ENCODE measurements around the gene RNASE13. TPM values are rescaled to one million over a fixed set of nuclear protein-coding genes. Genes with fewer than 3 reads are reported as not detected.

RNASE13 gene
- total and polyA plus RNA-seq, 2 donors = not detected

DNA sequence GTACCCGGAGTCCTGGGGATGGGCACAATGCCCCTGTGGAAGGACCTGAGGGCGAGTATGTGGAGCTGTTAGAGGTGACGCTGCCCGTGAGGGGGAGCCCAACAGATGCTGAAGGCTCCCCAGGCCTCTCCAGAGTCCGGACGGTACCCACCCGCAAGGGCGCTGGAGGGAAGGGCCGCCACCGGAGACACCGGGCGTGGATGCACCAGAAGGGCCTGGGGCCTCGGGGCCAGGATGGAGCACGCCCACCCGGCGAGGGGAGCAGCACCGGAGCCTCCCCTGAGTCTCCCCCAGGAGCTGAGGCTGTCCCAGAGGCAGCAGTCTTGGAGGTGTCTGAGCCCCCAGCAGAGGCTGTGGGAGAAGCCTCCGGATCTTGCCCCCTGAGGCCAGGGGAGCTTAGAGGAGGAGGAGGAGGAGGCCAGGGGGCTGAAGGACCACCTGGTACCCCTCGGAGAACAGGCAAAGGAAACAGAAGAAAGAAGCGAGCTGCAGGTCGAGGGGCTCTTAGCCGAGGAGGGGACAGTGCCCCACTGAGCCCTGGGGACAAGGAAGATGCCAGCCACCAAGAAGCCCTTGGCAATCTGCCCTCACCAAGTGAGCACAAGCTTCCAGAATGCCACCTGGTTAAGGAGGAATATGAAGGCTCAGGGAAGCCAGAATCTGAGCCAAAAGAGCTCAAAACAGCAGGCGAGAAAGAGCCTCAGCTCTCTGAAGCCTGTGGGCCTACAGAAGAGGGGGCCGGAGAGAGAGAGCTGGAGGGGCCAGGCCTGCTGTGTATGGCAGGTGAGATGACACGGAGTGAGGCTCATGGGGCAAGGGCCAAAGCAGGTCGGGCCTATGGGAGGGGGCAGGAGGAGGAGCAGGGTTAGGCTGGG, 40.0 kb upstream of the RNASE13 start:
- Histone ChIP-seq H3K36me3 (ENCODE audit: control insufficient read depth in 2 of 2, insufficient read depth in 2 of 2, low read length in 1 of 2) (no peaks in the 10 kb centered on the region), H3K9me3 (ENCODE audit: control insufficient read depth in 2 of 2, insufficient read depth in 1 of 2, low read length in 1 of 2) (peaks cover 1 to 6% of the 10 kb centered on the region in 2 donors), H3K27ac (ENCODE audit: low read depth in 1 of 2, low read length in 1 of 2) (no peak overlapping the region), H3K4me3 (ENCODE audit: low read length in 2 of 2) (no peak overlapping the region), H3K27me3 (ENCODE audit: control insufficient read depth in 2 of 2, insufficient read depth in 1 of 2, low read length in 1 of 2) (peaks cover 35 to 51% of the 10 kb centered on the region in 2 donors), H3K4me1 (ENCODE audit: control insufficient read depth in 2 of 2, insufficient read depth in 2 of 2, low read length in 2 of 2) (peaks cover 12 to 23% of the 10 kb centered on the region in 2 donors)
- WGBS = 97% methylated on average over 26 of the region's 26 CpGs
- DNase-seq (ENCODE audit: low read depth in 6 of 9, low spot score in 9 of 9) = no peak

DNA sequence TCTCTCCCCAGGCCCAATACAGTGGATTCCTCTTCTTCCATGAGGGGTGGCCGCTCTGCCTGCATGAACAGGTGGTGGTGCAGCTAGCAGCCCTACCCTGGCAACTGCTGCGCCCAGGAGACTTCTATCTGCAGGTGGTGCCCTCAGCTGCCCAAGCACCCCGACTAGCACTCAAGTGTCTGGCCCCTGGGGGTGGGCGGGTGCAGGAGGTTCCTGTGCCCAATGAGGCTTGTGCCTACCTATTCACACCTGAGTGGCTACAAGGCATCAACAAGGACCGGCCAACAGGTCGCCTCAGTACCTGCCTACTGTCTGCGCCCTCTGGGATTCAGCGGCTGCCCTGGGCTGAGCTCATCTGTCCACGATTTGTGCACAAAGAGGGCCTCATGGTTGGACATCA, 39.3 kb upstream of the RNASE13 start:
- no peak for DNase-seq (ENCODE audit: low read depth in 6 of 9, low spot score in 9 of 9)
- peaks cover 42 to 58% of the 10 kb centered on the region in 2 donors for H3K27me3 ChIP-seq (ENCODE audit: control insufficient read depth in 2 of 2, insufficient read depth in 1 of 2, low read length in 1 of 2)
- peaks cover 1 to 6% of the 10 kb centered on the region in 2 donors for H3K9me3 ChIP-seq (ENCODE audit: control insufficient read depth in 2 of 2, insufficient read depth in 1 of 2, low read length in 1 of 2)
- no peak overlapping the region for H3K27ac ChIP-seq (ENCODE audit: low read depth in 1 of 2, low read length in 1 of 2)
- H3K4me1 ChIP-seq (ENCODE audit: control insufficient read depth in 2 of 2, insufficient read depth in 2 of 2, low read length in 2 of 2) = peaks cover 15 to 29% of the 10 kb centered on the region in 2 donors
- H3K36me3 ChIP-seq (ENCODE audit: control insufficient read depth in 2 of 2, insufficient read depth in 2 of 2, low read length in 1 of 2) = no peaks in the 10 kb centered on the region
- H3K4me3 ChIP-seq (ENCODE audit: low read length in 2 of 2) = no peak overlapping the region
- 94% methylated on average over 9 of the region's 9 CpGs for WGBS

DNA sequence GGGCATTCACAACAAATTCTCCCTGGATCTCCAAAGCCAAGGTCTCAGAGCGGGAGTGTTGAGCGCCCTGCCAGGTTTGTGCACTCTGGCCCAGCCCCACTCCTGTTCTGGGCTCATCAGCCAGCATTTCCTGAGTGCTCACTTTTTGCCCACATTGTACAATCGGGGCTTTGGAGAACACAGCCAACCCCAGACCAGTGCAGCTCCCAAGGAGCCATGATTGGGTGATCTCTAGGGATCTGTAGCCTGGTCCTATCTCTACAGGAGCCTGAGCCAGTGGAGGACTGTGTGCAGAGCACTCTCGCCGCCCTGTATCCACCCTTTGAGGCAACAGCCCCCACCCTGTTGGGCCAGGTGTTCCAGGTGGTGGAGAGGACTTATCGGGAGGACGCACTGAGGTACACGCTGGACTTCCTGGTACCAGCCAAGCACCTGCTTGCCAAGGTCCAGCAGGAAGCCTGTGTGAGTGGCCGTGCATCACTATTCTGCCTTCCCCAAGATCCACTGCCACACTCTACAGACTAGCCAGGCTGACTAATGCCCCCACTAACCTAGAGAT, 38.3 kb upstream of the RNASE13 start:
- peaks cover 50 to 62% of the 10 kb centered on the region in 2 donors for H3K27me3 ChIP-seq (ENCODE audit: control insufficient read depth in 2 of 2, insufficient read depth in 1 of 2, low read length in 1 of 2)
- H3K36me3 ChIP-seq (ENCODE audit: control insufficient read depth in 2 of 2, insufficient read depth in 2 of 2, low read length in 1 of 2) = no peaks in the 10 kb centered on the region
- no peak overlapping the region for H3K4me3 ChIP-seq (ENCODE audit: low read length in 2 of 2)
- WGBS = 88% methylated on average over 9 of the region's 9 CpGs
- H3K27ac ChIP-seq (ENCODE audit: low read depth in 1 of 2, low read length in 1 of 2) = no peak overlapping the region
- H3K9me3 ChIP-seq (ENCODE audit: control insufficient read depth in 2 of 2, insufficient read depth in 1 of 2, low read length in 1 of 2) = peaks cover 1 to 6% of the 10 kb centered on the region in 2 donors
- peaks cover 15 to 34% of the 10 kb centered on the region in 2 donors for H3K4me1 ChIP-seq (ENCODE audit: control insufficient read depth in 2 of 2, insufficient read depth in 2 of 2, low read length in 2 of 2)
- DNase-seq (ENCODE audit: low read depth in 6 of 9, low spot score in 9 of 9) = no peak

DNA sequence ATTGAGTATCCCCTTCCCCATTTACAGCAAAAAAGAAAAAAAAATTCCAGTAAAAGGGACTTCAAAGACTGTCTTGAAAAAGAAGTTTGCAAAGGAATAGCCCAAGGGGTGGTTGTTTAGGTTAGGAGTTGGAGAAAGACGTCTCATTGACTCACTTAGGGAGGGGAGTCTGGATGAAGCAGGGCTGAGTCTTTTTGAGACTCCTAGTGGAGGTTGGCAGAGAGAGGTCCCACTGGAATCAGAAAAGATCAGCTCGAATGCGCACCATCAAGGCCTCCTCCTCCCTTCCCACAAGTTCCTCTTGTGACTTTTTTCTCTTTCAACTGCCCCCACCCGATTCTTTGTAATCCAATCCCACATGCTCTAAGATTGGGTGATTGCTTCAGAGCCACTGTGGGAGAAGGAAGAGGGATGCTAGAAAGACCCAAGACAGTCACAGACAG, 37.4 kb upstream of the RNASE13 start:
- Histone ChIP-seq H3K4me1 (ENCODE audit: control insufficient read depth in 2 of 2, insufficient read depth in 2 of 2, low read length in 2 of 2) (peaks cover 15 to 34% of the 10 kb centered on the region in 2 donors), H3K4me3 (ENCODE audit: low read length in 2 of 2) (no peak overlapping the region), H3K36me3 (ENCODE audit: control insufficient read depth in 2 of 2, insufficient read depth in 2 of 2, low read length in 1 of 2) (no peaks in the 10 kb centered on the region), H3K9me3 (ENCODE audit: control insufficient read depth in 2 of 2, insufficient read depth in 1 of 2, low read length in 1 of 2) (peaks cover 1 to 6% of the 10 kb centered on the region in 2 donors), H3K27me3 (ENCODE audit: control insufficient read depth in 2 of 2, insufficient read depth in 1 of 2, low read length in 1 of 2) (peaks cover 56 to 70% of the 10 kb centered on the region in 2 donors), H3K27ac (ENCODE audit: low read depth in 1 of 2, low read length in 1 of 2) (no peak overlapping the region)
- DNase-seq (ENCODE audit: low read depth in 6 of 9, low spot score in 9 of 9) = no peak
- WGBS = 8% methylated on average over 4 of the region's 4 CpGs

DNA sequence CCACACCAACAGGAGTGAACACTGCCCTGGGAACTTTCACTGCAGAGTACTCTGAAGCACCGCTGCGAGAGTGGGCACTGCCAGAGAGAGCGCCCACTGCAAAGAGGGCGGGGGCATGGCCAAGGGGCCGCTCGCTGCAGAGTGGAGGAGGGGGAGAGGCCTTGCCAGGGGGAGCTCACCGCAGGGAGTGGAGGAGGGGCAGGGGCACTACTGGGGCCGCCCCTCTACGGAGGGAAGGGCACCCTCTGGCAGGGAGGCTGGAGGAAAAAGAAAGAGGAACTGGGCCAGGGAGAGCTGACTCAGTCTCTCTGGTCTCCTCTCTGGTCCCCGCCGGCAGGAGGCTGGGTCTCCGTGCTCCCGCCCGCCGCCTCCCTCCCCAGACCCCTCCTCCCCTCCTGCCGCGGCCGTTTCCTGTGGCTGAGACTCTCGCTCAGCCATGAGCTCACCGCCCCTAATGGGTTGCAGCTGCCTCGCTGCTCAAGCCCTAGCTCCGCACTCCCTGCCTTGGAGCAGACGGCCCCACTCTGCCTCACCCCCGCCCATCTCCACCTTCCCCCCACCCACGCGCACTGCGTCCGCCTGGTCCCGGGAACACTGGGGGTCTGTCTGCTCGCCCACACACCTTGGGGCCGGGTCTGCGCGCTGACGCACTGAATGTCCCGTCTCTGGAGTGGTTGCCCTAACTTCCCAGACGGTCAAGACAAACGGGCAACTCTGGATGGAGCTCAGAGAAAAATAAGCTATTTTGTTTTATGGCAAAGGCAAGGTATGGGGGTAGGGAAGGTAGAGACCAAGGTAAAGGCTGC, 36.8 kb upstream of the RNASE13 start:
- H3K27me3 ChIP-seq (ENCODE audit: control insufficient read depth in 2 of 2, insufficient read depth in 1 of 2, low read length in 1 of 2) = peaks cover 56 to 76% of the 10 kb centered on the region in 2 donors

DNA sequence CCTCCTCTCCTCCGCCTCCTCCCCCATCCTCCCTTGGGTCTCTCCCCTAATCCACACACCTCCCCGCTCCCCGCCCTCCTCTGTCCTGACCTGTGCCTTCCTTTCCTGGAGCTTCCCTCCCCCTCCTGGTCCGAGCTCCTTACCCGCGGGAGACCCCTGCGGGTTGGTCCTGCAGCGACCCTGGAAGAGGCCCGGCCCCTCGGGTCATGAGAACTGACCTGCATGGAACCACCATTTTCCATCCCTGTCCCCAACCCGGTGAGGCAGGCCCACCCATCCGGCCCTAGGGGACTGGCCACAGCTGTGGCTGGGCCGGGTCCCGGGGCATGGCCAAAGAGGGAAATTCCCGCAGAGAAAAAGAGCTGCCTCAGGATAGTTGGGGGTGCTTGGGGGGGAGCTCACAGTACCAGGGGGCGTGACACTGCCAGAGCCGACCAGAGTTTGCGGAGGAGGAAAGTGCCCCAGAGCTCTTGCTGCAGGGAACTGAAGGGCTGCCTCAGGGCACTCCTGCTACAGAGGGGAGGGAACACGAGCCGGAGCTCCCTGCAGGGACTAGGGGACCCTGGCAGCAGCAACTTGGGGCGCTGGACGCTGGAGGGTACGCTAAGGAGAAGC, 36.1 kb upstream of the RNASE13 start:
- H3K4me1 ChIP-seq (ENCODE audit: control insufficient read depth in 2 of 2, insufficient read depth in 2 of 2, low read length in 2 of 2) = peaks cover 15 to 34% of the 10 kb centered on the region in 2 donors

More for the DNA sequence above, 36.8 kb upstream of the RNASE13 start:
- H3K4me3 ChIP-seq (ENCODE audit: low read length in 2 of 2) = peak overlapping the region; percentile 35 to 48
- peak in 4 of 9 donors; percentile 35 to 65 (median 46) for DNase-seq (ENCODE audit: low read depth in 6 of 9, low spot score in 9 of 9)
- H3K4me1 ChIP-seq (ENCODE audit: control insufficient read depth in 2 of 2, insufficient read depth in 2 of 2, low read length in 2 of 2) = peaks cover 15 to 34% of the 10 kb centered on the region in 2 donors
- peak overlapping the region; percentile 60 to 68 for H3K27ac ChIP-seq (ENCODE audit: low read depth in 1 of 2, low read length in 1 of 2)
- no peaks in the 10 kb centered on the region for H3K36me3 ChIP-seq (ENCODE audit: control insufficient read depth in 2 of 2, insufficient read depth in 2 of 2, low read length in 1 of 2)
- WGBS = 1% methylated on average over 37 of the region's 37 CpGs
- peaks cover 1 to 6% of the 10 kb centered on the region in 2 donors for H3K9me3 ChIP-seq (ENCODE audit: control insufficient read depth in 2 of 2, insufficient read depth in 1 of 2, low read length in 1 of 2)

DNA sequence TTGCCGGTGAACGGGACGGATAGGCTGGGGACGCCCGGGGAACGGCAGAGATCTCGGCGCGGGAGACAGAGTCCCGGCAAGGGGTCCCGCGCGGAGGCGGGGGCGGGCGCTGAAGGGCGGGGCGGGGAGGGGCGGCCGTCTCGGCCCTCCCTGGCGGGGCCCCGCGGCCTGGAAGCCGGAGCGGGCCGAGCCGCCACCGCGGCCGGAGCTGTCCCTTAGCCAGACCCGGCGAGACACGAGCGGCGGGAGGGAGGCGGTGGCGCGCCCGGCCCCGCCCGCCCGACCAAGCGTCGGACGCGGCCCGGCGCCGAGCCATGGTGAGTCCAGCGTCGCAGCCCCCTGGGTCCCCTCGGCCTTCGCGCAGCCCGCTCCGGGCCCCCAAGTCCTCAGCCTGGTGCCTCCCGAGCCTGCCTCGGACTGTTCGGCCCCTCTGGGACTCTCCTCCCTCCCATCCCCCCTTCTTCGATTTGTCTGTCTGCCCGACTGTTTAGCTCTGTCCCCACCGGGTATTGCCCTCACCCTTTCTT, 35.5 kb upstream of the RNASE13 start, which contains the start of gene ARHGEF40:
TSS of gene ARHGEF40 (plus strand) at position 222 of the 527 bp plus-strand sequence. CDS start at position 315, 93 bp downstream.
- peaks cover 60 to 86% of the 10 kb centered on the region in 2 donors for H3K27me3 ChIP-seq (ENCODE audit: control insufficient read depth in 2 of 2, insufficient read depth in 1 of 2, low read length in 1 of 2)

More for the DNA sequence above, 36.1 kb upstream of the RNASE13 start:
- peak in 1 of 9 donors; percentile 13 for DNase-seq (ENCODE audit: low read depth in 6 of 9, low spot score in 9 of 9)
- Histone ChIP-seq H3K9me3 (ENCODE audit: control insufficient read depth in 2 of 2, insufficient read depth in 1 of 2, low read length in 1 of 2) (peaks cover 1 to 6% of the 10 kb centered on the region in 2 donors), H3K27ac (ENCODE audit: low read depth in 1 of 2, low read length in 1 of 2) (peak overlapping the region; percentile 46 to 60), H3K27me3 (ENCODE audit: control insufficient read depth in 2 of 2, insufficient read depth in 1 of 2, low read length in 1 of 2) (peaks cover 60 to 83% of the 10 kb centered on the region in 2 donors), H3K4me3 (ENCODE audit: low read length in 2 of 2) (peak overlapping the region; percentile 38 to 48), H3K36me3 (ENCODE audit: control insufficient read depth in 2 of 2, insufficient read depth in 2 of 2, low read length in 1 of 2) (no peaks in the 10 kb centered on the region)
- 1% methylated on average over 23 of the region's 23 CpGs for WGBS

More for the DNA sequence above, 35.5 kb upstream of the RNASE13 start, which contains the start of gene ARHGEF40:
- H3K9me3 ChIP-seq (ENCODE audit: control insufficient read depth in 2 of 2, insufficient read depth in 1 of 2, low read length in 1 of 2) = peaks cover 1 to 6% of the 10 kb centered on the region in 2 donors
- H3K4me1 ChIP-seq (ENCODE audit: control insufficient read depth in 2 of 2, insufficient read depth in 2 of 2, low read length in 2 of 2) = peaks cover 15 to 34% of the 10 kb centered on the region in 2 donors
- WGBS = under 1% methylated on average over 63 of the region's 63 CpGs
- H3K4me3 ChIP-seq (ENCODE audit: low read length in 2 of 2) = peak within 1 kb of the TSS; percentile 38 to 48
- H3K27ac ChIP-seq (ENCODE audit: low read depth in 1 of 2, low read length in 1 of 2) = peak within 1 kb of the TSS; percentile 61 to 70
- H3K36me3 ChIP-seq (ENCODE audit: control insufficient read depth in 2 of 2, insufficient read depth in 2 of 2, low read length in 1 of 2) = no peaks in the 10 kb centered on the region
- no peak for DNase-seq (ENCODE audit: low read depth in 6 of 9, low spot score in 9 of 9)

Data from thymus (tissue), 11 donors.